WTC11 (cell line): ENCODE measurements around the gene RNF10. TPM values are rescaled to one million over a fixed set of nuclear protein-coding genes. Genes with fewer than 3 reads are reported as not detected.
"Not testable (repeated sequence)": the region's sequence is repeated elsewhere in the genome, so short reads cannot be mapped to it uniquely, and the experiment has no call there.

Experiments used
- ATAC-seq: fragments of 200-7000 bp; cut with Tn5 transposase; 2 replicates; pipeline ENCODE4 v1.10.0; 2021; ENCODE audit warnings: mild to moderate bottlenecking, moderate library complexity
- Bru-seq: library from RNA; stranded (reverse); fragments of 400-500 nt; gene quantifications from one replicate; lab custom pipeline; 2021; lab: Mats Ljungman, UMichigan
- CTCF ChIA-PET: fragments of 300-600 bp; sonication (Branson Sonifier 250); formaldehyde crosslinking; loops from one replicate; lab custom pipeline; 2021; ENCODE audit warnings: antibody characterized with exemption; lab: Charles Lee
- POLR2A ChIA-PET: fragments of 350-600 bp; sonication (Branson Sonifier 250); formaldehyde crosslinking; loops from one replicate; lab custom pipeline; 2021; ENCODE audit warnings: antibody characterized with exemption; lab: Charles Lee
- DNase-seq: peaks from one replicate; pipeline ENCODE4 v3.0.0; 2021; ENCODE audit warnings: low spot score
- H3K27ac Mint-ChIP-seq: 2 replicates; pipeline ENCODE4 v1.8.0; 2021; ENCODE audit warnings: mixed read lengths
- H3K27me3 Mint-ChIP-seq: 2 replicates; pipeline ENCODE4 v1.8.0; 2021; ENCODE audit warnings: low read depth, mild to moderate bottlenecking, moderate library complexity, mixed read lengths
- H3K36me3 Mint-ChIP-seq: 2 replicates; pipeline ENCODE4 v1.8.0; 2021; ENCODE audit warnings: mixed read lengths
- H3K4me1 Mint-ChIP-seq: 2 replicates; pipeline ENCODE4 v1.8.0; 2022; ENCODE audit warnings: mixed read lengths
- H3K4me3 Mint-ChIP-seq: 2 replicates; pipeline ENCODE4 v1.8.0; 2021; ENCODE audit warnings: mild to moderate bottlenecking, moderate library complexity, mixed read lengths
- H3K9me3 Mint-ChIP-seq: 2 replicates; pipeline ENCODE4 v1.8.0; 2021; ENCODE audit warnings: mixed read lengths
- ELF4 ChIP-seq: sonication (generic); formaldehyde crosslinking; IDR thresholded peaks from 2 replicates; pipeline ENCODE4 v1.8.1; 2022; ENCODE audit warnings: low read depth, mild to moderate bottlenecking, moderate library complexity, missing genetic modification reagents
- GABPB1 ChIP-seq: sonication (generic); formaldehyde crosslinking; IDR thresholded peaks from 2 replicates; pipeline ENCODE4 v1.8.1; 2023; ENCODE audit warnings: mild to moderate bottlenecking, missing genetic modification reagents
- PRRX2 ChIP-seq: fragments of 250-450 bp; sonication (Bioruptor Pico); IDR thresholded peaks from 2 replicates; pipeline ENCODE4 v1.8.0; 2021; ENCODE audit warnings: mild to moderate bottlenecking
- RELA ChIP-seq: sonication (generic); formaldehyde crosslinking; IDR thresholded peaks from 2 replicates; pipeline ENCODE4 v1.8.1; 2022; ENCODE audit warnings: missing genetic modification reagents, mild to moderate bottlenecking, borderline replicate concordance
- SMAD3 ChIP-seq: sonication (generic); formaldehyde crosslinking; IDR thresholded peaks from 2 replicates; pipeline ENCODE4 v1.8.0; 2022; ENCODE audit warnings: missing genetic modification reagents, mild to moderate bottlenecking, borderline replicate concordance
- ZNF121 ChIP-seq: sonication (generic); formaldehyde crosslinking; IDR thresholded peaks from 2 replicates; pipeline ENCODE4 v1.8.0; 2023; ENCODE audit warnings: missing genetic modification reagents
- long read RNA-seq, 3 experiments: library from RNA in 1 of 3; library from capped mRNA in 1 of 3; library from polyadenylated mRNA in 1 of 3; unstranded in 2 of 3; stranded (forward) in 1 of 3; transcript quantifications; one replicate each; pipeline ENCODE4 v2.0.0, GENCODE V29; 2021
- total RNA-seq: library from RNA; stranded (reverse); gene quantifications from 3 replicates; pipeline ENCODE4 v1.2.3, GENCODE V29; 2021
- TF ChIP-seq, protein P1 (sequence below): sonication (generic); formaldehyde crosslinking; IDR thresholded peaks from 2 replicates; pipeline ENCODE4 v1.8.0; 2022; ENCODE audit warnings: mild to moderate bottlenecking, missing genetic modification reagents
- TF ChIP-seq, protein P2 (sequence below): sonication (generic); formaldehyde crosslinking; IDR thresholded peaks from 2 replicates; pipeline ENCODE4 v1.8.1; 2023; ENCODE audit warnings: mild to moderate bottlenecking, missing genetic modification reagents
- TF ChIP-seq, protein P3 (sequence below): sonication (generic); formaldehyde crosslinking; IDR thresholded peaks from 2 replicates; pipeline ENCODE4 v1.8.1; 2023; ENCODE audit warnings: mild to moderate bottlenecking, missing genetic modification reagents, moderate library complexity
- TF ChIP-seq, protein P4 (sequence below): sonication (generic); formaldehyde crosslinking; IDR thresholded peaks from 2 replicates; pipeline ENCODE4 v1.8.1; 2023; ENCODE audit warnings: mild to moderate bottlenecking, missing genetic modification reagents, moderate library complexity

The RNF10 gene
- total RNA-seq (151 to 160 TPM (median 155 TPM) in 3 replicates), Bru-seq, nascent RNA (percentile 83 among the genes with signal in this experiment)
- long read RNA-seq, experiment 1, transcript RNF10-203 (17 exons, 2,671 nt): minor isoform, 55 of 778 reads
- long read RNA-seq, experiment 1, transcript RNF10-201 (17 exons, 3,825 nt): major isoform, 536 of 778 reads
- long read RNA-seq, experiment 1, partial matches to known transcripts: 43 of 778 reads
- long read RNA-seq, experiment 1, other reads (novel, unspliced or antisense): 143 of 778 reads
- long read RNA-seq, experiment 2, transcript RNF10-201 (17 exons, 3,825 nt): major isoform, 78 of 222 reads
- long read RNA-seq, experiment 2, transcript RNF10-203 (17 exons, 2,671 nt): minor isoform, 7 of 222 reads
- long read RNA-seq, experiment 2, partial matches to known transcripts: 64 of 222 reads
- long read RNA-seq, experiment 2, other reads (novel, unspliced or antisense): 70 of 222 reads
- long read RNA-seq, experiment 3, partial matches to known transcripts: 9 of 14 reads
- long read RNA-seq, experiment 3, other reads (novel, unspliced or antisense): 5 of 14 reads

DNA sequence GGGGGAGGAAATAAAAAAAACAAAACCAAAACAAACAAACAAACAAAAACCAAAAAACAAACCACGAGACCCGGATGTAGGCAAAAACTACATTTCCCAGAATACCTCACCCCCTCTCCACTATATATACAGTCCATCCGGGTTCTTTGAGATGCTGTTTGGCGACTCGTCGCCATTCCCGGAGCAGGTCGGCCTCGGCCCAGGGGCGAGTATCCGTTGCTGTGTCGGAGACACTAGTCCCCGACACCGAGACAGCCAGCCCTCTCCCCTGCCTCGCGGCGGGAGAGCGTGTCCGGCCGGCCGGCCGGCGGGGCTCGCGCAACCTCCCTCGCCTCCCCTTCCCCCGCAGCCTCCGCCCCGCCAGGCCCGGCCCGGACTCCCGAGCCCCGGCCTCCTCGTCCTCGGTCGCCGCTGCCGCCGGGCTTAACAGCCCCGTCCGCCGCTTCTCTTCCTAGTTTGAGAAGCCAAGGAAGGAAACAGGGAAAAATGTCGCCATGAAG lies at the start of gene RNF10:
RNF10 (plus strand) TSS at position 154 of the 500 bp plus-strand sequence. CDS start 456 bp downstream, outside the sequence.
- Mint-ChIP-seq H3K36me3 (peaks cover 15% of the 10 kb centered on the region), H3K27me3 (no peaks in the 10 kb centered on the region), H3K9me3 (no peaks in the 10 kb centered on the region), H3K4me3 (peak within 1 kb of the TSS; percentile 90), H3K27ac (peak within 1 kb of the TSS; percentile 84), H3K4me1 (peaks cover 40% of the 10 kb centered on the region)
- TF ChIP-seq RELA (CRISPR knock-in tag) (no peak), ELF4 (0 out of 2 replicates have a peak, but pooled peaks have one; percentile 45), GABPB1 (no peak; the same call in 1 of the 2 replicates)
- TF ChIP-seq, protein P1, sequence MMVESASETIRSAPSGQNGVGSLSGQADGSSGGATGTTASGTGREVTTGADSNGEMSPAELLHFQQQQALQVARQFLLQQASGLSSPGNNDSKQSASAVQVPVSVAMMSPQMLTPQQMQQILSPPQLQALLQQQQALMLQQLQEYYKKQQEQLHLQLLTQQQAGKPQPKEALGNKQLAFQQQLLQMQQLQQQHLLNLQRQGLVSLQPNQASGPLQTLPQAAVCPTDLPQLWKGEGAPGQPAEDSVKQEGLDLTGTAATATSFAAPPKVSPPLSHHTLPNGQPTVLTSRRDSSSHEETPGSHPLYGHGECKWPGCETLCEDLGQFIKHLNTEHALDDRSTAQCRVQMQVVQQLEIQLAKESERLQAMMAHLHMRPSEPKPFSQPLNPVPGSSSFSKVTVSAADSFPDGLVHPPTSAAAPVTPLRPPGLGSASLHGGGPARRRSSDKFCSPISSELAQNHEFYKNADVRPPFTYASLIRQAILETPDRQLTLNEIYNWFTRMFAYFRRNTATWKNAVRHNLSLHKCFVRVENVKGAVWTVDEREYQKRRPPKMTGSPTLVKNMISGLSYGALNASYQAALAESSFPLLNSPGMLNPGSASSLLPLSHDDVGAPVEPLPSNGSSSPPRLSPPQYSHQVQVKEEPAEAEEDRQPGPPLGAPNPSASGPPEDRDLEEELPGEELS (CRISPR knock-in tag): 0 out of 2 replicates have a peak, but pooled peaks have one; percentile 33
- ChIA-PET CTCF (interaction anchor here (1.0 to 1.2 kb wide), 2 partner anchors 35 to 95 kb away, joined by 3 to 4 read pairs; no protein-coding TSS in a partner anchor), POLR2A (interaction anchor here (1.4 kb wide), 1 partner anchor 38 kb away, joined by 7 read pairs; the partner anchor contains the start of gene DYNLL1)
- DNase-seq (peak; percentile 66), ATAC-seq (peak; percentile 78)

DNA sequence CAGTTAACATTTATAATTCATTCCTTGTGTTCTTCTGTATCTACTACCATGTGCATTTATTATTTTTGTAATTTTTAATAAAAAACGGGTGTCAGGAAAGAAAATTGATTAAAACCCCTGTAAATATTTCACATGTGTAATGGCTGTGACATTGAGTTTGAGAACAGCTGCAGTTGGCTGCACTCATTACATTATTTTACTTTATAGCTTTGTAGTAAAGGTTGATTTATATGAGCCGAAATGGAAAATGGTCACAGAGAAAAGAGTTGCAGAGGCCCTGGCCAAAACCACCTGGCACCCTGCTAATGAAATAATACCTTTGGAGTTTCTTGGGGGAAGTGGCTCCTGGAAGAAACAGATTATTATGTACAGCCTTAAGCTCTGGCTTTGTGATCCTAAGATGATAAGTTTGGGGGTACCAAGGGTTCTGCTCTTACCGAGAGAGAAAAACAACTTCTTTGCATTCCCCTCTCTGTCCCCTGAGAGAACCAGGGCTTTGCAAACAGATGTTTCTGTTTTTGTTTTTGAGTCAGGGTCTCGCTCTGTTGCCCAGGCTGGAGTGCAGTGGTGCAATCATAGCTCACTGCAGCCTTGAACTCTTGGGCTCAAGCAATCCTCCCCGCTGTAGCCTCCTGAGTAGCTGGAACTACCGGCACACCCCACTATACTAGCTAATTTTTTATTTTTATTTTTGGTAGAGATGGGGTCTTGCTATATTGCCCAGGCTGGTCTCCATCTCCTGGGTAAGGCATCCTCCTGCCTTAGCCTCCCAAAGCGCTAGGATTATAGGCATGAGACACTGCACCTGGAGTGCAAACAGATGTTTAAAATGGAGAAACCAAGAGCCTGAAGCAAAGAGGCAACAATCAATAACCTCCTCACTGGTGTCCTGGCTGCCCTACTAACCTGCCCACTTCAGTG lies 47.9 kb upstream of the RNF10 start:
- CTCF ChIA-PET: interaction anchor here (1.0 kb wide), 2 partner anchors 10 to 16 kb away, joined by 4 read pairs; partner anchors contain the start of genes DYNLL1 and SRSF9
- H3K36me3 Mint-ChIP-seq: no peaks in the 10 kb centered on the region
- DNase-seq (no peak), ATAC-seq (no peak)
- TF ChIP-seq, protein P2, sequence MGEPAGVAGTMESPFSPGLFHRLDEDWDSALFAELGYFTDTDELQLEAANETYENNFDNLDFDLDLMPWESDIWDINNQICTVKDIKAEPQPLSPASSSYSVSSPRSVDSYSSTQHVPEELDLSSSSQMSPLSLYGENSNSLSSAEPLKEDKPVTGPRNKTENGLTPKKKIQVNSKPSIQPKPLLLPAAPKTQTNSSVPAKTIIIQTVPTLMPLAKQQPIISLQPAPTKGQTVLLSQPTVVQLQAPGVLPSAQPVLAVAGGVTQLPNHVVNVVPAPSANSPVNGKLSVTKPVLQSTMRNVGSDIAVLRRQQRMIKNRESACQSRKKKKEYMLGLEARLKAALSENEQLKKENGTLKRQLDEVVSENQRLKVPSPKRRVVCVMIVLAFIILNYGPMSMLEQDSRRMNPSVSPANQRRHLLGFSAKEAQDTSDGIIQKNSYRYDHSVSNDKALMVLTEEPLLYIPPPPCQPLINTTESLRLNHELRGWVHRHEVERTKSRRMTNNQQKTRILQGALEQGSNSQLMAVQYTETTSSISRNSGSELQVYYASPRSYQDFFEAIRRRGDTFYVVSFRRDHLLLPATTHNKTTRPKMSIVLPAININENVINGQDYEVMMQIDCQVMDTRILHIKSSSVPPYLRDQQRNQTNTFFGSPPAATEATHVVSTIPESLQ (CRISPR knock-in tag): no peak
- no peak for TF ChIP-seq PRRX2
- TF ChIP-seq, protein P3, sequence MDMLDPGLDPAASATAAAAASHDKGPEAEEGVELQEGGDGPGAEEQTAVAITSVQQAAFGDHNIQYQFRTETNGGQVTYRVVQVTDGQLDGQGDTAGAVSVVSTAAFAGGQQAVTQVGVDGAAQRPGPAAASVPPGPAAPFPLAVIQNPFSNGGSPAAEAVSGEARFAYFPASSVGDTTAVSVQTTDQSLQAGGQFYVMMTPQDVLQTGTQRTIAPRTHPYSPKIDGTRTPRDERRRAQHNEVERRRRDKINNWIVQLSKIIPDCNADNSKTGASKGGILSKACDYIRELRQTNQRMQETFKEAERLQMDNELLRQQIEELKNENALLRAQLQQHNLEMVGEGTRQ: no peak
- TF ChIP-seq SMAD3 (CRISPR knock-in tag): no peak
- TF ChIP-seq ZNF121 (CRISPR knock-in tag): peak; percentile 64
- no peak for TF ChIP-seq GABPB1
- TF ChIP-seq, protein P4, sequence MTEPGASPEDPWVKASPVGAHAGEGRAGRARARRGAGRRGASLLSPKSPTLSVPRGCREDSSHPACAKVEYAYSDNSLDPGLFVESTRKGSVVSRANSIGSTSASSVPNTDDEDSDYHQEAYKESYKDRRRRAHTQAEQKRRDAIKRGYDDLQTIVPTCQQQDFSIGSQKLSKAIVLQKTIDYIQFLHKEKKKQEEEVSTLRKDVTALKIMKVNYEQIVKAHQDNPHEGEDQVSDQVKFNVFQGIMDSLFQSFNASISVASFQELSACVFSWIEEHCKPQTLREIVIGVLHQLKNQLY (CRISPR knock-in tag): no peak
- no peak overlapping the region for H3K4me3 Mint-ChIP-seq
- POLR2A ChIA-PET: interaction anchor here (1.2 kb wide), 1 partner anchor 10 kb away, joined by 3 read pairs; the partner anchor contains the start of gene DYNLL1
- no peaks in the 10 kb centered on the region for H3K4me1 Mint-ChIP-seq
- H3K27ac Mint-ChIP-seq: no peak overlapping the region
- H3K27me3 Mint-ChIP-seq: no peaks in the 10 kb centered on the region
- H3K9me3 Mint-ChIP-seq: no peaks in the 10 kb centered on the region

DNA sequence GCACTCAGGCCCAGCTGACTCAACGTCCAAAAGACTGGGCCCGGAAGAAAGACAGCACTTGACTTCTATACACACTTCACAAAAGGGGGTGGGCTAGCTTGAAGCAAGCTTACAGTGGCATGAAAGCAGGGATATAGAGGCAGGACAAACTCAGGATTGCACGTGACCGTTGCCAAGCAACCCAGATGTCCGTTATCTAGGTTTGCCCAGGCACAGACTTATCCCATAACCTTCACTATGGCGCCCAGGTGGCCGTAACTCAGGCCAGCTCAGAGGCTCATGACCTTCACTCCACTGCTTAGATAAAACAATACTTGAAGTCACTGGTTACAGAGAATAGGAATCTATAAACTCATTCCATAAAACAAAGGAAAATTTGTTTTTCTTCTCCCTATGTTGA lies 46.6 kb upstream of the RNF10 start:
- H3K4me3 Mint-ChIP-seq, ATAC-seq, H3K27me3 Mint-ChIP-seq, H3K27ac Mint-ChIP-seq, H3K36me3 Mint-ChIP-seq, H3K4me1 Mint-ChIP-seq, H3K9me3 Mint-ChIP-seq, POLR2A ChIA-PET, DNase-seq: not testable (repeated sequence)
- CTCF ChIA-PET: interaction anchor here (1.0 to 1.9 kb wide), 2 partner anchors 13 to 57 kb away, joined by 3 to 4 read pairs; no protein-coding TSS in a partner anchor
